SKM-1 treated with dmso at 0.1 percent for 144 hours (cell line): ENCODE results near the gene ITLN2.
"Not testable (repeated sequence)": the region's sequence is repeated elsewhere in the genome, so short reads cannot be mapped to it uniquely, and the experiment has no call there.

Experiments used
- DNase-seq: peaks from one replicate; lab custom pipeline; 2025; ENCODE audit not compliant: unreplicated experiment; lab: John Stamatoyannopoulos, UW

Gene ITLN2

GRCh38 chr1:160907976-160908375 lies 46.6 kb downstream of the ITLN2 start:
- no peak for DNase-seq

GRCh38 chr1:160905617-160905989 lies 49.0 kb downstream of the ITLN2 start:
- no peak for DNase-seq

GRCh38 chr1:160904783-160905616 lies 49.6 kb downstream of the ITLN2 start:
- no peak for DNase-seq

GRCh38 chr1:160902251-160902650 lies 52.4 kb downstream of the ITLN2 start:
- not testable (repeated sequence) for DNase-seq

- no peak for DNase-seq
Measured at GRCh38 chr1:160901768-160902167, 52.8 kb downstream of the ITLN2 start.

- DNase-seq = not testable (repeated sequence)
Measured at GRCh38 chr1:160900683-160901082, 53.9 kb downstream of the ITLN2 start.
